ENCODE measurements around the gene ATXN1.

The ATXN1 gene

DNA sequence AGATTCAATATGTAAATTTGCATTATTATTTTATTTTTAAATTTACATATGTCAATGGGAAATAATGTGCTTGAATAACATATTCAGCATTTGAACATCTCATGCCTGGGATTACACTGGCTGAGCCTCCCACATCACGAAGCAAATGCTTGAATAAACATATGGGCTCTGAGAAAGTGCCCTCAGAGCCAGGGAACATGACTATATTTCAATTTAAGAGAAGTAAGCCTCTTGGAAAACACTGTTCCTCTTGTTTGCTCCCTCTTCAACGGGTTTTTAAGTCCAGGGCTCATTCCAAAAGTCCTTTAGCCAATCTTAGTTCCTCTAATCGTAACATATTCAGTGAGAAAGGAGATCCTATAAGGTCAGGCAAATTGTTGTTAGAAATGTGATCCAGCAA is 400.9 kb downstream of the ATXN1 start:
- peaks cover 28% of the 10 kb centered on the region for H3K4me1 Mint-ChIP-seq
- no peak for DNase-seq
- peaks cover 5% of the 10 kb centered on the region for H3K27me3 Mint-ChIP-seq (ENCODE audit: low read depth, poor library complexity)
- no peaks in the 10 kb centered on the region for H3K36me3 Mint-ChIP-seq (ENCODE audit: low read depth)
- H3K4me3 Mint-ChIP-seq, result no peak overlapping the region
- peak overlapping the region; percentile 8 for H3K27ac Mint-ChIP-seq
- no peaks in the 10 kb centered on the region for H3K9me3 Mint-ChIP-seq
- TF ChIP-seq, protein P1, sequence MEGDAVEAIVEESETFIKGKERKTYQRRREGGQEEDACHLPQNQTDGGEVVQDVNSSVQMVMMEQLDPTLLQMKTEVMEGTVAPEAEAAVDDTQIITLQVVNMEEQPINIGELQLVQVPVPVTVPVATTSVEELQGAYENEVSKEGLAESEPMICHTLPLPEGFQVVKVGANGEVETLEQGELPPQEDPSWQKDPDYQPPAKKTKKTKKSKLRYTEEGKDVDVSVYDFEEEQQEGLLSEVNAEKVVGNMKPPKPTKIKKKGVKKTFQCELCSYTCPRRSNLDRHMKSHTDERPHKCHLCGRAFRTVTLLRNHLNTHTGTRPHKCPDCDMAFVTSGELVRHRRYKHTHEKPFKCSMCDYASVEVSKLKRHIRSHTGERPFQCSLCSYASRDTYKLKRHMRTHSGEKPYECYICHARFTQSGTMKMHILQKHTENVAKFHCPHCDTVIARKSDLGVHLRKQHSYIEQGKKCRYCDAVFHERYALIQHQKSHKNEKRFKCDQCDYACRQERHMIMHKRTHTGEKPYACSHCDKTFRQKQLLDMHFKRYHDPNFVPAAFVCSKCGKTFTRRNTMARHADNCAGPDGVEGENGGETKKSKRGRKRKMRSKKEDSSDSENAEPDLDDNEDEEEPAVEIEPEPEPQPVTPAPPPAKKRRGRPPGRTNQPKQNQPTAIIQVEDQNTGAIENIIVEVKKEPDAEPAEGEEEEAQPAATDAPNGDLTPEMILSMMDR (IDR thresholded peaks at IDR 0.05), result no peak

- Mint-ChIP-seq H3K36me3 (ENCODE audit: low read depth) (no peaks in the 10 kb centered on the region), H3K9me3 (no peaks in the 10 kb centered on the region), H3K27ac (no peak overlapping the region), H3K27me3 (ENCODE audit: low read depth, poor library complexity) (peaks cover 5% of the 10 kb centered on the region), H3K4me1 (peaks cover 34% of the 10 kb centered on the region), H3K4me3 (no peak overlapping the region)
- DNase-seq, result no peak
- TF ChIP-seq, protein P1 (IDR thresholded peaks at IDR 0.05), result no peak
Measured at GRCh38 chr6:16359563-16359962, 401.7 kb downstream of the ATXN1 start.

DNA sequence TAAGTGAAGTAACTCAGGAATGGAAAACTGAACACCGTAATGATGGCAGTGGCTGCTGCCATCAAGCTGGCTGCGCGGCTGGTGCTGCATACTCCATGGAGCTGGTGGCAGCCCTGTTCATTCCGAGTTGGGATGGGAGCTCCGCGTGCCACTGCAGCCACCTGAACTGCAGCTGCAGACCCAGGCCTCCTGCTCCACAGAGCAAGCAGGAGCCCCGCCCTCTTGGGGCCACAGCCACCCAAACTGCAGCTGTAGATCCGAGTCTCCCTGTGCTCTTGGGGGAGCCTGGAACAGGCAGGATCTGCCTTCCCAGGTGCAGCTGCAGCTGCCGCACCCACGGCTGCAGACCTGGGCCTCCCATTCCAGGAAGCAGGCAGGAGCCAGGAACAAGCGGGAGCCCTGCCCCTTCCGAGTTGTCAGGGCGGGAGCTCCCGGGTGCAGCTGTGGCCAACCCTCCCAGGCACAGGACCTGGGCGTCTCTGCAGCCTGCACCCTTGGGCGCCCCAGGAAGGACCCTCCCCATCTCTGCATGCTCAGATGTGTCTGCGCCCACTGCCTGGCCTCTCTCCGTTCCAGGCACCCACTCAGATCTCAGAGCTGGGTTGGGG is 402.6 kb downstream of the ATXN1 start:
- Mint-ChIP-seq H3K36me3 (ENCODE audit: low read depth) (no peaks in the 10 kb centered on the region), H3K27ac (no peak overlapping the region), H3K9me3 (no peaks in the 10 kb centered on the region), H3K4me3 (no peak overlapping the region), H3K4me1 (peaks cover 33% of the 10 kb centered on the region), H3K27me3 (ENCODE audit: low read depth, poor library complexity) (peaks cover 8% of the 10 kb centered on the region)
- TF ChIP-seq, protein P1 (IDR thresholded peaks at IDR 0.05), result no peak
- DNase-seq, result no peak

DNA sequence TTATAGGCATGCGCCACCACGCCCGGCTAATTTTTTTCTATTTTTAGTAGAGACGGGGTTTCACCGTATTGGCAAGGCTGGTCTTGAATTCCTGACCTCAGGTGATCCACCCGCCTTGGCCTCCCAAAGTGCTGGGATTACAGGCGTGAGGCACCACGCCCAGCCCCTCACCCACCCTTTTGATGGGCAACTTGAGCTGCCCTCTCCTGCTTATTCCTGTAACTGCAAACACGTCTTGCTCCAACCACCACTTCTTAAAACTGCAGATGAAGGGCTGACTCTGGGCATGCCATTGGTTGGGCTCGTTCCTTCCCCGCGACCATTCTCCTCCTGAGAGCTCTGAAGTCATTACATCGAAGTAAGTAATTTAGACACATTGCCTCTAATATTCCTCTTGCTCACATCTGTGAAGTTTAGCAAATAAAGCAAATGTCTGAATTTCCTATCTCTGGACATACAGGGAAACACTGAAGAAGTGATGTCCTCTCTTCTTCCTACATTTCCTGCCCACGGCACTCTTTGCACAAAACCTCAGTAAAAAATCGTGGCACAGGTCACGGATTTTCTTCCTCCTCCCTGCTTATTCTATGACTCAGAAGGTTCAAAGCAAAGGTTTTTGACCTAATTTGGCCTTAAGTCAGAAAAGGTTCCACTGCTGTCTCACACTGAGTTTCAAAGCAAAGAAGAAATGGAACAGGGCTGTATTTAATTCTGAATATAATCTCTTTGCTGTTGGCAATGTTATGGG is 405.4 kb downstream of the ATXN1 start:
- Mint-ChIP-seq H3K36me3 (ENCODE audit: low read depth) (no peaks in the 10 kb centered on the region), H3K27me3 (ENCODE audit: low read depth, poor library complexity) (peaks cover 4% of the 10 kb centered on the region), H3K4me3 (no peak overlapping the region), H3K27ac (peak overlapping the region; percentile 12), H3K4me1 (peaks cover 30% of the 10 kb centered on the region), H3K9me3 (no peaks in the 10 kb centered on the region)
- TF ChIP-seq, protein P1 (IDR thresholded peaks at IDR 0.05), result no peak
- DNase-seq, result no peak

- H3K27me3 Mint-ChIP-seq (ENCODE audit: low read depth, poor library complexity), result peaks cover 3% of the 10 kb centered on the region
- no peak overlapping the region for H3K4me3 Mint-ChIP-seq
- H3K4me1 Mint-ChIP-seq, result peaks cover 28% of the 10 kb centered on the region
Measured at GRCh38 chr6:16355238-16355637, 406.0 kb downstream of the ATXN1 start.

More at GRCh38 chr6:16355238-16355637, 406.0 kb downstream of the ATXN1 start:
- Mint-ChIP-seq H3K27ac (no peak overlapping the region), H3K9me3 (no peaks in the 10 kb centered on the region), H3K36me3 (ENCODE audit: low read depth) (no peaks in the 10 kb centered on the region)
- TF ChIP-seq, protein P1 (IDR thresholded peaks at IDR 0.05), result no peak
- DNase-seq, result no peak
